HepG2 (cell line): Measurements from ENCODE around the gene ERBB4. TPM values are rescaled to one million over a fixed set of nuclear protein-coding genes. Genes with fewer than 3 reads are reported as not detected.

Experiments used
- ATAC-seq: fragments of 200-7000 bp; cut with Tn5 transposase; 3 replicates; pipeline ENCODE4 v1.9.1; 2020; ENCODE audit warnings: mild to moderate bottlenecking, moderate library complexity
- BruUV-seq: library from RNA; stranded (reverse); fragments of 400-500 nt; replicated peaks from 2 replicates; lab custom pipeline; 2021; lab: Mats Ljungman, UMichigan
- CTCF ChIA-PET: fragments of 300-600 bp; formaldehyde crosslinking; extraction: SDS; loops from one replicate; lab custom pipeline; 2021; ENCODE audit warnings: low total read pairs, inconsistent platforms, low intra/inter-chr PET ratio; lab: Yijun Ruan, JAX
- POLR2A ChIA-PET: fragments of 350-600 bp; sonication (Branson Sonifier 250); formaldehyde crosslinking; loops from one replicate; lab custom pipeline; 2020; ENCODE audit warnings: antibody characterized with exemption, inconsistent platforms; lab: Yijun Ruan, JAX
- DNase-seq: peaks from one replicate; pipeline ENCODE4 v3.0.0-alpha.2; 2015; ENCODE audit warnings: low spot score
- FAIRE-seq: peaks from 3 replicates; lab custom pipeline; 2011; peaks lifted over from hg19 to GRCh38; lab: Jason Lieb, UNC
- H2AFZ ChIP-seq: one replicate; pipeline ENCODE4 v1.6.1; 2011; ENCODE audit warnings: low read length, inconsistent platforms
- H3K27ac ChIP-seq: fragments of 300-600 bp; 3 replicates; pipeline ENCODE4 v1.8.0; 2011; ENCODE audit warnings: mixed run types, mild to moderate bottlenecking, mixed read lengths, low read length, inconsistent platforms; ENCODE audit not compliant: insufficient read depth; ENCODE audit errors: extremely low read length
- H3K27me3 ChIP-seq, 2 experiments: fragments of 200-600 bp in 1 of 2; 2 replicates in 1 of 2; 3 replicates in 1 of 2; pipeline versions ENCODE4 v1.6.0 to v1.8.0; 2011; ENCODE audit warnings: low read length in 2 of 2, mild to moderate bottlenecking in 2 of 2, moderate library complexity in 2 of 2, inconsistent platforms in 1 of 2; ENCODE audit not compliant: insufficient read depth in 2 of 2, control insufficient read depth in 1 of 2
- H3K36me3 ChIP-seq, 2 experiments: fragments of 200-600 bp in 1 of 2; replicated peaks in 1 of 2; 2 replicates in 1 of 2; 3 replicates in 1 of 2; pipeline versions ENCODE4 v1.5.1 to v1.8.0; 2011; ENCODE audit warnings: low read length in 2 of 2, inconsistent platforms in 1 of 2; ENCODE audit not compliant: insufficient read depth in 2 of 2, control insufficient read depth in 1 of 2
- H3K4me1 ChIP-seq: 2 replicates; pipeline ENCODE4 v1.5.1; 2012; ENCODE audit warnings: low read length, inconsistent platforms; ENCODE audit not compliant: insufficient read depth
- H3K4me2 ChIP-seq: 2 replicates; pipeline ENCODE4 v1.6.0; 2011; ENCODE audit warnings: low read depth, low read length, inconsistent platforms
- H3K4me3 ChIP-seq, 3 experiments: fragments of 200-600 bp in 1 of 3; sonication (generic), shearing (Covaris generic) in 1 of 3; replicated peaks in 1 of 3; 2 replicates each; pipeline ENCODE4 v1.5.1; 2011 to 2016; ENCODE audit warnings: low read length in 3 of 3, inconsistent platforms in 2 of 3, low read depth in 2 of 3, mild to moderate bottlenecking in 2 of 3, control low read depth in 1 of 3, mixed read lengths in 1 of 3; ENCODE audit not compliant: insufficient read depth in 1 of 3
- H3K79me2 ChIP-seq: one replicate; pipeline ENCODE4 v1.6.1; 2011; ENCODE audit warnings: low read length, inconsistent platforms; ENCODE audit not compliant: insufficient read depth
- H3K9ac ChIP-seq: 2 replicates; pipeline ENCODE4 v1.6.0; 2011; ENCODE audit warnings: mild to moderate bottlenecking, low read depth, low read length, inconsistent platforms; ENCODE audit not compliant: insufficient read depth
- H3K9me3 ChIP-seq: 2 replicates; pipeline ENCODE4 v1.5.1; 2012; ENCODE audit warnings: mild to moderate bottlenecking, low read length
- H4K20me1 ChIP-seq: 2 replicates; pipeline ENCODE4 v1.6.0; 2011; ENCODE audit warnings: inconsistent platforms, mild to moderate bottlenecking, low read length, moderate library complexity; ENCODE audit not compliant: insufficient read depth
- CSRNP1 ChIP-seq: sonication (generic); formaldehyde crosslinking; IDR thresholded peaks from 2 replicates; pipeline ENCODE4 v1.8.1; 2023; ENCODE audit warnings: mild to moderate bottlenecking, missing genetic modification reagents
- ETV6 ChIP-seq: sonication (generic); formaldehyde crosslinking; conservative IDR thresholded peaks from 2 replicates; pipeline ENCODE4 v1.4.0; 2020; ENCODE audit warnings: missing genetic modification reagents
- HMGA1 ChIP-seq: sonication (generic); formaldehyde crosslinking; conservative IDR thresholded peaks from 2 replicates; pipeline ENCODE4 v1.4.0; 2020; ENCODE audit warnings: missing genetic modification reagents
- RBFOX2 ChIP-seq: fragments of 200-400 bp; formaldehyde crosslinking; IDR thresholded peaks from 2 replicates; pipeline ENCODE4 v1.6.1; 2017; ENCODE audit warnings: low read depth, mild to moderate bottlenecking, low read length
- STAG1 ChIP-seq: sonication (generic); formaldehyde crosslinking; IDR thresholded peaks from 2 replicates; pipeline ENCODE4 v1.4.0; 2020; ENCODE audit warnings: missing genetic modification reagents
- YEATS2 ChIP-seq: sonication (generic); formaldehyde crosslinking; IDR thresholded peaks from 2 replicates; pipeline ENCODE4 v1.4.0; 2020; ENCODE audit warnings: missing genetic modification reagents, borderline replicate concordance
- ZNF280D ChIP-seq: sonication (generic); formaldehyde crosslinking; IDR thresholded peaks from 2 replicates; pipeline ENCODE4 v1.5.1; 2020; ENCODE audit warnings: mild to moderate bottlenecking, missing genetic modification reagents
- in situ Hi-C: cut with HindIII; loops from 2 replicates; pipeline ENCODE4 v1.10.0; 2017; ENCODE audit warnings: low pct_unique_long_range_greater_than_20kb; ENCODE audit not compliant: extremely low pct_ligation_motif_present
- intact Hi-C: fragments of 100-400 bp; cut with micrococcal nuclease; formaldehyde crosslinking; loops from one replicate; pipeline ENCODE4 v1.10.0; 2022; ENCODE audit not compliant: unreplicated experiment
- polyA plus RNA-seq, 8 experiments: library from polyadenylated mRNA; depleted of rRNA in 3 of 8; stranded (reverse) in 7 of 8; unstranded in 1 of 8; fragments of >200 nt; fragmentation: Illumina TruSeq in 4 of 8; extraction: Trizol in 4 of 8; gene quantifications; 2 replicates each; pipeline versions ENCODE4 v1.2.1 to v1.2.3, GENCODE V29; 2011 to 2016; ENCODE audit warnings: low read depth in 4 of 8, missing spikeins in 1 of 8, mixed read lengths in 1 of 8; ENCODE audit not compliant: insufficient read depth in 1 of 8
- total RNA-seq, 5 experiments: library from RNA; depleted of rRNA; stranded (reverse); fragments of >200 nt; fragmentation: Illumina TruSeq; extraction: Trizol; gene quantifications; 2 replicates each; pipeline ENCODE4 v1.2.3, GENCODE V29; 2016; ENCODE audit warnings: low read depth in 1 of 5
- TF ChIP-seq, protein P1 (sequence below): sonication (generic); formaldehyde crosslinking; IDR thresholded peaks from 2 replicates; pipeline ENCODE4 v1.5.1; 2020; ENCODE audit warnings: missing genetic modification reagents, mild to moderate bottlenecking, borderline replicate concordance
- TF ChIP-seq, protein P2 (sequence below): IDR thresholded peaks from 2 replicates; pipeline ENCODE4 v1.6.1; 2016; ENCODE audit warnings: missing compliant biosample characterization, missing genetic modification reagents, borderline replicate concordance

Gene ERBB4
- total and polyA plus RNA-seq, 2 of the 13 experiments (the other 11 are each of a cell fraction or from before 2014, with no cell fraction given), result not detected

DNA sequence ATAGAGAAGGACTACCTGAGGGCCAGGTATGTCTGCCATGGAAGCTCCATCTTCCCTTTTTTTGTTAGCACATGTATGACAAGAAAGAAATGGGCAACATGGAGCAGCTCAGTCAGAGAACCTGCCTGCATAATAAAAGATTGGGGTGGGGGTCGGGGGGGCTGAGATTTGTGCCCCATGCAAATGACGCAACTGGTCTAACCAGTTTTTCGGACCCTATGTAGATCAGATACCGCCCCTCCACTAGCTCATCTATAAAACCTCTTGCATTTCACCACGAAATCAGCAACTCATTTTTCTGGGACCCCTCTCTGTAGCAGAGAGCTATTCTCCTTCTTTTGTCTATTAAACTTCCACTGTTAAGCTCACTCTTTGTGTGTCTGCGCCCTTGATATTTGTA lies 657.2 kb downstream of the ERBB4 start (continued):
- TF ChIP-seq, protein P1, sequence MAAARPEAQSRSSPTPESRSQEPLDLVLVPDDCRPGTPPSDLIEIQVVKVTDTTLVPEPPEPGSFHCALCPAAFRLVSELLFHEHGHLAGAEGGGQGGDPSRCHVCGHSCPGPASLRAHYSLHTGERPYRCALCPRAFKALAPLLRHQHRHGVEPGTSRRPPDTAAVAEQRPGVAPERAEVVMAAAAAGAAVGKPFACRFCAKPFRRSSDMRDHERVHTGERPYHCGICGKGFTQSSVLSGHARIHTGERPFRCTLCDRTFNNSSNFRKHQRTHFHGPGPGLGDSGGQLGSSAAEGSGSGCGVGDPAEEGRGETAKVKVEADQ, result no peak
- TF ChIP-seq ETV6 (CRISPR knock-in tag), result no peak
- TF ChIP-seq, protein P2, sequence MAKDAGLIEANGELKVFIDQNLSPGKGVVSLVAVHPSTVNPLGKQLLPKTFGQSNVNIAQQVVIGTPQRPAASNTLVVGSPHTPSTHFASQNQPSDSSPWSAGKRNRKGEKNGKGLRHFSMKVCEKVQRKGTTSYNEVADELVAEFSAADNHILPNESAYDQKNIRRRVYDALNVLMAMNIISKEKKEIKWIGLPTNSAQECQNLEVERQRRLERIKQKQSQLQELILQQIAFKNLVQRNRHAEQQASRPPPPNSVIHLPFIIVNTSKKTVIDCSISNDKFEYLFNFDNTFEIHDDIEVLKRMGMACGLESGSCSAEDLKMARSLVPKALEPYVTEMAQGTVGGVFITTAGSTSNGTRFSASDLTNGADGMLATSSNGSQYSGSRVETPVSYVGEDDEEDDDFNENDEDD (CRISPR knock-in tag), result no peak
- no peak for TF ChIP-seq HMGA1 (CRISPR knock-in tag)
- TF ChIP-seq RBFOX2, result no peak
- no peak for TF ChIP-seq YEATS2

- no peak for DNase-seq
- intact Hi-C loops, result loop anchor here (5.0 kb wide), 1 partner anchor 688 kb away; no protein-coding TSS in a partner anchor
Measured at GRCh38 chr2:211879323-211879722, 659.3 kb downstream of the ERBB4 start.

More at GRCh38 chr2:211879323-211879722, 659.3 kb downstream of the ERBB4 start:
- CTCF ChIA-PET, result no interaction called here
- ATAC-seq, result no peak
- TF ChIP-seq STAG1 (CRISPR knock-in tag) (peak; percentile 19; the same call in 1 of the 2 replicates), ZNF280D (no peak), CSRNP1 (CRISPR knock-in tag) (no peak)
- H3K27ac ChIP-seq, result no peak overlapping the region
- no peak overlapping the region for H3K9ac ChIP-seq
- H3K4me2 ChIP-seq, result no peak overlapping the region
- no peaks in the 10 kb centered on the region for H4K20me1 ChIP-seq
- FAIRE-seq, result no peak
- H3K27me3 ChIP-seq, result no peaks in the 10 kb centered on the region
- BruUV-seq, result no TSS peak
- H3K79me2 ChIP-seq, result no peaks in the 10 kb centered on the region
- H3K36me3 ChIP-seq, result no peaks in the 10 kb centered on the region
- POLR2A ChIA-PET, result no interaction called here
- in situ Hi-C loops, result no loop called here
- H3K4me1 ChIP-seq, result no peaks in the 10 kb centered on the region
- H3K9me3 ChIP-seq, result no peaks in the 10 kb centered on the region
- H2AFZ ChIP-seq, result no peak overlapping the region
- no peak overlapping the region for H3K4me3 ChIP-seq
